22Rv1 (cell line): ENCODE data around the gene VPS37B.
A peak's percentile ranks its signal among the peaks of the same experiment; 100 is the strongest.
"Not testable (repeated sequence)": the region's sequence is repeated elsewhere in the genome, so short reads cannot be mapped to it uniquely, and the experiment has no call there.

Source experiments
- H3K27ac ChIP-seq: fragments of 450-650 bp; 2 replicates; pipeline ENCODE4 v1.5.1; 2017
- ZFX ChIP-seq: fragments of 450-650 bp; IDR thresholded peaks from 2 replicates; pipeline ENCODE4 v1.6.1; 2017; ENCODE audit warnings: antibody characterized with exemption, borderline replicate concordance
- TF ChIP-seq, protein P1 (sequence below): fragments of 450-650 bp; IDR thresholded peaks from 2 replicates; pipeline ENCODE4 v1.5.1; 2017; ENCODE audit warnings: mild to moderate bottlenecking

The VPS37B gene

DNA sequence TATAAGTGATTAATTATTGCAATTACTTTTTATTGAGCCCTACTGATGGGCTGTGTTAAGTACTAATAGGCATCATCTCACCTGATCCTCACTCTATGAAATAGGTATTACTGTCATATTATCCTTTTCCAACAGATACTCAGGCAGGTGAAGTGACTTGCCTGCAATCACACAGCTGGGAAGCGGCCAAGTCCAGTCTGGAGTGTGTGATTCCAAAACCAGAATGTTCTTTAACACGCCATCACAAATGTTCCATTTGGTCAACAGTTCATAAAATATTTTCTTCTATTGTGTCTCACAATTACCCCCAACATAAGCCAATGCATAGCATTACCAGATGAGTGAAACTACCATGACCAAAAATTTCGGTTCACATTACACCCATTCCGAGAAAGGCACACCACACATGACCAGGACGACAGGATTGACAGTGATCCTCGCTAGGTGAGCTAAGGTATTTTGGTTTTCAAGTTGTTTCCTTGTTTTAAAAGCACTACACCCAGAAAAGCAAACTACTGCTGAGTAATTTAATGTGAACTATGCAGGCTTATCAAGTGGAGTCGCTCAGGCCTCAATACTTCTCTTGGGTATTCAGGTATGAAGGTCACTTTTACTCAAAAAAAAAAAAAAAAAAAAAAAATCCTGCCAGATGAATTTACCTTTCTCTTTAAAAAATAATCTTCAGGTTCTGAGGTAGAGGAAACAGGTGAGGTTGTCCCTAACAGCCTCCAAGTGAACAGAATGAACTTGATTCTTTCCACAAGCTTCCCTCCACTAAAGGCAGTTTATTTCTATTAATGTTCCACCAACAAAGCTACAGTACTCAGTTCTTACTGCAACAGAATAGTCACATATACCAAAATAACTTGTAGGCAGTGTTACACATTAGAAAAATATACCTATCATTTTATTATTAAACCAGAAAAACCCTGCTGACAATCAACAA, 2.4 kb downstream of the VPS37B start:
- no peak for TF ChIP-seq ZFX
- TF ChIP-seq, protein P1, sequence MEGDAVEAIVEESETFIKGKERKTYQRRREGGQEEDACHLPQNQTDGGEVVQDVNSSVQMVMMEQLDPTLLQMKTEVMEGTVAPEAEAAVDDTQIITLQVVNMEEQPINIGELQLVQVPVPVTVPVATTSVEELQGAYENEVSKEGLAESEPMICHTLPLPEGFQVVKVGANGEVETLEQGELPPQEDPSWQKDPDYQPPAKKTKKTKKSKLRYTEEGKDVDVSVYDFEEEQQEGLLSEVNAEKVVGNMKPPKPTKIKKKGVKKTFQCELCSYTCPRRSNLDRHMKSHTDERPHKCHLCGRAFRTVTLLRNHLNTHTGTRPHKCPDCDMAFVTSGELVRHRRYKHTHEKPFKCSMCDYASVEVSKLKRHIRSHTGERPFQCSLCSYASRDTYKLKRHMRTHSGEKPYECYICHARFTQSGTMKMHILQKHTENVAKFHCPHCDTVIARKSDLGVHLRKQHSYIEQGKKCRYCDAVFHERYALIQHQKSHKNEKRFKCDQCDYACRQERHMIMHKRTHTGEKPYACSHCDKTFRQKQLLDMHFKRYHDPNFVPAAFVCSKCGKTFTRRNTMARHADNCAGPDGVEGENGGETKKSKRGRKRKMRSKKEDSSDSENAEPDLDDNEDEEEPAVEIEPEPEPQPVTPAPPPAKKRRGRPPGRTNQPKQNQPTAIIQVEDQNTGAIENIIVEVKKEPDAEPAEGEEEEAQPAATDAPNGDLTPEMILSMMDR, result no peak
- H3K27ac ChIP-seq, result no peak overlapping the region

DNA sequence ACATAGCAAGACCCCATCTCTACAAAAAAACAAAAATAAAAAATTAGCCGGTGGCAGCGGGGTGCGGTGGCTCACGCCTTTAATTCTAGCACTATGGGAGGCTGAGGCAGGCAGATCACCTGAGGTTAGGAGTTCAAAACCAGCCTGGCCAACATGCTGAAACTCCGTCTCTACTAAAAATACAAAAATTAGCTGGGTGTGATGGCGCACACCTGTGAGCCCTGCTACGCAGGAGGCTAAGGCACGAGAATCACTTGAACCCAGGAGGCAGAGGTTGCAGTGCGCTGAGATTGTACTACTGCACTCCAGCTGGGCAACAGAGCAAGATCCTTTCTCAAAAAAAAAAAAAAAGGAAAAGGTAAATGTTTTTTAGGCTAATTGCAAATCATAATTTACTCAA, 3.2 kb downstream of the VPS37B start:
- not testable (repeated sequence) for H3K27ac ChIP-seq

DNA sequence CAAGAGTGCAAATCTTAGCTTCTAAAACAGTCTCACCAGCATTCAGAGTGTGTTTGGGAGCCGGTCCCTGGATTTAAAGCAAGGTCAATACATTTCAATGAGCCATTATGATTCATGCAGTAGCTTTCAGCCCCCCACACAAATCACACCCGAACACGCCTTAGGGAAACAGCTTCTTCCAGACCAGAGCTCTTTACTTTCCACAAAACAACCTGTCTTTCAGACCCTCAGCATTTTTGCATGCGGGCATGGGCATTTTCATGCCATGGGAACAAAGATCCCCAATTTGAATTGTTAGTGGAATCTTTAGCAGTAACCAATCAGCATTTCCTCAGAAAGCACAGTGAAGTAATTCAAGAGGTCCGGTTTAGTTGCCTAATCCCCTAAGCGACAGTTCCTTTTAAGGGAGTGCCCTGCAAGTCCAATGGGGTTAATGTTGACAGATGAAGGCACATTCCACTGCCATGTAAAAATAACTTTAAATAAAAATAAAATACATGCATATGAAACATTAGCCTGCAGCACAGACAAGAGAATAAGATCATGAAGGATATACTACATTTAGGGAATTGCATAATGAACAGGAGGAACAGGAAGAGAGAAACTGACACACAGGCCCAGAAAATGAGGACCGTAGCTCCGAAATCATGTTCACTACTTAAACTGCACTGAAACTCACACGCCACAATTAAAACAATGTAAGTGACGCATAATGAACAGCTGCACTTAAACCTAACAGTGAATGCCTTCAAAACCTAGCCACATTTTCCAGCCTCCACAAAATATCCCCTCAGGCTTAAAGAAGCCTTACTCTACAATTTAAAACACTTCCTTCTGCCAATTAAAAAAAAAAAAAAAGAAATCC, 4.0 kb downstream of the VPS37B start:
- H3K27ac ChIP-seq, result no peak overlapping the region
- no peak for TF ChIP-seq ZFX
- TF ChIP-seq, protein P1, result no peak

DNA sequence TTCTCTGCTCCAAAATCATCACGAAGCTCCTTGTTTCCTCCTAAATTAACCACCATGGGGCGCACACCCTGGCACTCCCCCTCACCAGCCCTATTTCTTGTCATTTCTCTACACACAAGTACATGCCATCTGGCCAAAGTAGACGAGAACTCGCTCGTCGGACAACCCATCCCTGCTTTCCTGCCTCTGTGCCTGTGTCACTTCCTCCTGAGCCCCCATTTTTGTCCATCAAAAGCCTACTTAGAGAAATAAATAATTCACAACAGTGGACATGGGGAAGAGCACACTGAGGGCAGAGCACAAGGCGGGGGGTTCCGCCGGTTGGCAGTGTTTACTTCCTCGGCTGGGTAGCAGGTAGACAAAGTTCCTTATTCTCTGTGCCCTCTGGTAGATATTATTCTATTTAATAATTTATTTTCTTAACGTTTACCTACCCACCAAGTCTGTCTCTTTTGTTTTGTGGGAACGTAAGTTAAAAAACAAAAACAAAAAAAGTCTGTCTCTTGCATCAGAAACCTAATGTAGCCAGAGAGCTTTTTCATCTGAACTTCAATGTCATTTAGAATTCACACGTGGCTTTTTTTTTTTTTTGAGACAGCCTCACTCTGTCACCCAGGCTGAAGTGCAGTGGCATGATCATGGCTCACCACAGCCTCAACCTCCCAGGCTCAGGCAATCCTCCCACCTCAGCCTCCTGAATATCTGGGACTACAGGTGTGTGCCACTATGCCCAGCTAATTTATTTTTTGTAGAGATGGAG, 6.0 kb downstream of the VPS37B start:
- no peak for TF ChIP-seq ZFX
- TF ChIP-seq, protein P1, result no peak

DNA sequence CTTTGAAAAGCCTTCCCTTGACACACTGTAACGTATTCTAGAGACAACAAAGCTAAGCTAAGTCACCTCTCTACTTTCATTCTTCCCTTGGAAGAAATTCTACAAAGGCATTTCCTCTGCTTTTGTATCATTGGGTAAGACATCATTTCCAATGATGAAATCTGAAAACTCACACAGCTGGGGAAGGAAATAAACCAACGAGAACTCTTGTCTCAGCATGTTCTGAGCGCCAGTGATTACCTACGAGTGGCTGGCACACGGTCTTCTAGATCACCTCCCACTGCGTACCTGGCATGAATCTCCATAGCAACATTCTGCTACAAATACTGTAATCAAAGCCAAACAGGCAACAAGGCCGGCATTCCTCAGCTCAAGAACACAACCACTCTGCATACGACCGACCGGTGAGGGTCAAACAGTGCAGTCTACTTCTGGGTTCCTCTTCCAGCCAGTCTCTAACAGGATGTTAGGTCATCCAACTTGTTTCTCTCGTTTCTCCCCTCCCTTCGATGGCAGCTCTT, 7.6 kb downstream of the VPS37B start:
- no peak for TF ChIP-seq ZFX
- TF ChIP-seq, protein P1, result no peak
- H3K27ac ChIP-seq, result peak overlapping the region; percentile 83

More for the DNA sequence above, 6.0 kb downstream of the VPS37B start:
- no peak overlapping the region for H3K27ac ChIP-seq

DNA sequence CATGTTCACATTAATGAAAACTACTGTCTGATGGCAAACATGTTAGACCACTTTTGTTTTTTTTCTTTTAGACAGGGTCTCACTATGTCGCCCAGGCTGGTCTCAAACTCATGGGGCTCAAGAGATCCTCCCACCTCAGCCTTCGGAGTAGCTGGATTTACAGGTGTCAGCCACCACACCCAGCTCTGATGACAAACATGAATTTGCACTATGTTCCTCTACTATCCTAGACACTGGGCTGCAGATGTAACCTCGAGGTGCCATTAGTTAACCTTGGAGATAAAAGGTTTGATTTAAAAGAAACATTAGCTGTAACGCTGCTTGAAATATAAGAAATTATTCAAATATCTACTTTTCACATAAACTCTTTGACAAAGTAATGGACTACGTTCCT, 8.1 kb downstream of the VPS37B start:
- H3K27ac ChIP-seq, result peak overlapping the region; percentile 83
- TF ChIP-seq ZFX, result no peak
- TF ChIP-seq, protein P1, result no peak
